GM18520 (cell line): Measurements from ENCODE around the gene STEAP3.

Experiments used
- ATAC-seq: cut with Tn5 transposase; IDR thresholded peaks from one replicate; pipeline ENCODE4 v1.9.1; 2021; ENCODE audit not compliant: unreplicated experiment

STEAP3 gene

DNA sequence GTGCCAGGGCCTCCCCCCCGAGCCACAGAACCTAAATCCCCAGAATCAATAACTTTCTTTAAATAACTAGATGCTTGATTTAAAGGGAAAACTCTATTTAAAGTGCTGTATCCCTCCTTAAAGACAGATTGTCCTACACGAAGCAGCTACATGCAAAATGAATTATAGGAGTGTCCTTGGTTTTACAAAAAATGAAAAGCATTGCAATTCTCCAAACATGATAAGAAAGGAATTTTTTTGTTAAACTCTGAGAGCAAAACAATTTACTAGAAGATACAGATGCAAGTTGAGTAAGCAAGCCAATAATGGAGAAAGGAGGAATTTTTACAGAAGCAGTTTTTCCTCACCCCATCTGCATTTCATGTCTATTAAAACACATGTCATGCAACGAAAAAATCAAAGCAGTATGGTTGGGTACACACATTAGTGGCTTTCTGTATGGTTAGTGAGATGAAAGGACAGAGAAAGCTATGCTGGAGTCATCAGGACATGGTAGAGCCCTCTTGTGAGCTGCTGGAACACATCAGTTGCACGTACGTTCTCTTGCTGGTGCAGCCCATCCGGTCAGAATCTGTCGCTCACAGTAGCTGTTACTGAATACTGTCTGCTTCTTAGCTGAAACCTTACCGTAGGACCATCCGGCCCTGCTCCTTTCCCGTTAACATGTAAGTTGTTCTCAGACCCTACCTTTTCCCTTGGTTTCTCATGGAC is 25.9 kb upstream of the STEAP3 start:
- ATAC-seq = no peak

DNA sequence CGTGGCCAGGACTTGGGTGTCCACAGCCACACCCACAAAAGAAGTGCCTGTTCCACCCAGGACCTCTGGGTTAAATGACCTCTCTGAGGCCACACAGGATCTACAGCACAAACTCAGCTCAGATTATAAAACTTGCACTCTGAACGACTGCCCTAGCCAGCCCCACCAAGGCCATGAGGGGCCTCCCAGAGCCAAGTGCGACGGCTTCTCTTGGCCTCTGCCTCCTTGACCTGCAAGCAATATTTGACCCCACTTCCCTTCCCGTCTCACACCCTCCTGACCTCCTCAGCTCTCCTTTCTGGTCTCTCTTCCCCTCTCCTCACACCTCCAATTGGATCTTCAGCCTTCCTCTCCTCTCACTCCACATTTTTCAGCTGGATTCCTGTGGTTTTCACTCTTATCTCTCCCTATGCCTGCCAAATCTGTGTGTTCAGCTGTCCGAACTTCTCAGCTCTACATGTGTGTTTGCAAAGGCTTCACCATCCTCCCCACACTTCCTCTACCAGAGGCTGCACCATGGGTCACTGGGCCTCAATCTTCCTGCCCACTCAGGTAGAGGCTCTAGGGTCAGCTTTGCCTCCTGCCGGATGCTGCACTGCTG is 25.3 kb upstream of the STEAP3 start:
- no peak for ATAC-seq

DNA sequence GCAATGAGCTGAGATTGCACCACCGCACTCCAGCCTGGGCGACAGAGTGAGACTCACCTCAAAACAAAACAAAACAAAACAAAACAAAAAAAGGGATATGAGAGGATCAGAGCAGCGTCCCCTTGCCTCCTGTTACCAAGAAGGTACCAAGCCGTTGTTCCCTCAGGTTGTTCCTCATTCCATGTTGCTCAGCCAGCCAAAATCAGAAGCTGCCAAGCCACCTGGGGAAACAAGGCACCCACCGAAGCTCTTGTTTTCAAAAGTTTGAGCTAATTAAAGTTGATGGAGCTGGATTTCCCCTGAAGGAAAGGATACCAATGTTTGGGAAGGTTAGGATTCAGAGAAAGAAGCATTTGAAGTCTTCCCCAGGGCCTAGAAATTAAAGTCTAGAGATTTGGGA is 21.8 kb upstream of the STEAP3 start:
- no peak for ATAC-seq

DNA sequence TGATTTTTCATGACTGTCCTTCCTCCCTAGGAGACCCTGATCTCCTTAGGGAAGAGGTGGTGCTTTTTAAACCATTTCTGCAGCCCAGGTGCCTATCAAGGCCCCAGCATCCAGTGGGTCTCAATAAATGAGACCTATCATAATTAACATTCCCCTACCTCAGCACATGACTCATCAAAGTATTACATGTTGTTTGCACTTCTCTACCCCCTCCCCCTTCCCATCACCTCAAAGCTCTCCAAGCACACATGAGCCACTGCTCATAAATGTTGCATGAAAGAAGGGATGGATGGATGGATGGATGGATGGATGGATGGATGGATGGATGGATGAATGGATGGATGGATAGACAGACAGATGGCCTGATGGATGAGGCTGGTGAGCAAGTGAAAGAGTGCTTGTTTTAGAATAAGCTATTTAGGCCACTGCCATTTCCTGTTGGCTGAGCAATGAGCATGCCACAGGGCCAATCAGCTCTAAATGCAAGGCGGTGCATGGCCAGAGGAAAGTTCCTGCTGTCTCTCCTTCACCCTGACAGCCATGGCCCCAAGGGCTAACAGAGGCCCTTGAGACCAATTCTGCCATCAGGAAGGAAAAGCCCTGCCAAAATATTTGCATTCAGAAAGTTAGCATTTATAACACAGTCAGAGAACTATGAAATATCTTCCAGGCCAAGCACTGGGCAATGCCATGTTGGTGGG is 20.9 kb upstream of the STEAP3 start:
- ATAC-seq = no peak

DNA sequence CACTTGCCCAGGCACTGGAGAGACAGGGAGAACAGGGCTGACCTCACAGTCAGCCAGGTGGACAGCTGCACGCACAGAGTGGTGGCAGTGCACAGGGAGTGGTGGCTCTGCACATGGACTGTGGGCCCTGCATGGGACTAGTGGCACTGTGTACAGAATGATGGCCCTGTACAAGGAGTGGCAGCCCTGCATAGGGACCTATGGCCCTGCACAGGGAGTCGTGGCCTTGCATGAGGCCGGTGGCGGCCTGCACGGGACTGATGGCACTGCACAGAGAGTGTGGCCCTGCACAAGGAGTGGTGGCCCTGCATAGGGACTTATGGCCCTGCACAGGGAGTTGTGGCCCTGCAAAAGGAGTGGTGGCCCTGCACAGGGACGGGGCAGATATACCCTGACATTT is 19.1 kb upstream of the STEAP3 start:
- ATAC-seq = no peak

DNA sequence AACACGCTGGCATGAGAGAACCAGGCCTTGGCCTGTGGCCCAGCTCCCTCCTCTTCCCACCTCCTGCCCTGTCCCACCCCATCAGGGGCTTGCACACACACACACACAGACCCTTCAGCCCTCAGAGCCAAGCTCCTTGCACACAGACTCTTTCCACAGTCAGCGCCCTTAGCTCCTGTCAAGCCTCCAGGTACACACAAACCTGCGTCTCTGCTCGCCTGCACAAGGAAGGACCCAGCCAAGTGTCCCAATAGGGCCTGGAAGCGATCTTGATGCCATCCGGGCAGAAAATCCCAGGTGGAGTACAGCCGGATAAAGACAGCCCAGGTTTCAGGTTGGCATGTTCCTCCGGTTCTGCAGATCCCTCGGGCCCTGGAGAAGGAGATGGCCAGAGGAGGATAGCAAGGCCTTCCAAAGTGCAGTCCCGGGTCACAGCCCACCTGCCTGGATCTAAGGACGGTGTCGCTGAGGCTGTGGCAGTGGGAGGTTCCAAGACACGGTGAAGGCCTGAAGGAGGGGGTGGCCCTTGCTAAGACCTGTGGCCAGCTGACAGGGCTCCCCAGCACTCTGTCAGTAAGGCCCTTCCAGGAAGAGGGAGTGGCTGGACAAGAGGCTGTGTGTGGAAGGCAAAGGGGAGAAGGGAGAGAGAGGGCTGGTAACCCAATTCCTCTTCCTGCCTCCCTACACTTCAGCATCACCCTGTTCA is 18.5 kb upstream of the STEAP3 start:
- no peak for ATAC-seq

DNA sequence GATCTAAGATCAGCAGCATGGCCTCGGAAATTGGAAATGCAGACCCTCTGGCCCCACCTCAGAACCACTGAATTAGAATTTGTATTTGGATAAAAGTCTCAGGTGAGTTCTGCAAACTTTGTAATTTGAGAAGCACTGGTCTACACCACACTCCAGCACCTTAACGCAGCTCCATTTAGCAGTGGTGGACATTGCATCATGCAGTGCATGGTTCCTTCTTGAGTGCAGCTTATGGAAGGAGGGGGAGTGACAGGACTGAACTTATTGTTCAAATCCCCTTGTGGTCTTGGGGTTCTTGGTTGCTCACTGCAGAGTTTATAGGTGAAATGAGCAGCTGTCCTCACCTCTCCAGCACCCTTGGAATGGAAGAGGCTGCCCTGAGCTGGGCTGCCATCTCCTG is 17.4 kb upstream of the STEAP3 start:
- ATAC-seq = no peak

DNA sequence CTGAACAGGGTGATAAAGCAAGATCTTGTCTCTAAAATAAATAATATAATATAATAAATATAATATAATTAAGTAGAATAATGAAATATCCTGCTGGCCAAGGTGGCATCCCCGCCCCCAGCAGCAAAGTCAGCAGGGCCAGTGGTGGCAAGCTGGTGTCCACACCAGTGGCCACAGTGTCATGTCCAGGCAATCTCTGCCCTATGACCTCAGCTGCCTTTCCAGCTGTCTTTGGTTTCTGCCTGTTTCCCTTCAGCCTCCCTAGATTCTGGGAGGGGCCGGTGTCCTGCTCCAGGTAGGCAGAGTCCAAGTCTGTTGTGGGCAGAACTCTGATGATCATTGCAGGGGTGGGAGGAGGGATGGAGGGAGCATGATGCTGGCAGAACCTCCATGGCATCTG is 16.2 kb upstream of the STEAP3 start:
- no peak for ATAC-seq

DNA sequence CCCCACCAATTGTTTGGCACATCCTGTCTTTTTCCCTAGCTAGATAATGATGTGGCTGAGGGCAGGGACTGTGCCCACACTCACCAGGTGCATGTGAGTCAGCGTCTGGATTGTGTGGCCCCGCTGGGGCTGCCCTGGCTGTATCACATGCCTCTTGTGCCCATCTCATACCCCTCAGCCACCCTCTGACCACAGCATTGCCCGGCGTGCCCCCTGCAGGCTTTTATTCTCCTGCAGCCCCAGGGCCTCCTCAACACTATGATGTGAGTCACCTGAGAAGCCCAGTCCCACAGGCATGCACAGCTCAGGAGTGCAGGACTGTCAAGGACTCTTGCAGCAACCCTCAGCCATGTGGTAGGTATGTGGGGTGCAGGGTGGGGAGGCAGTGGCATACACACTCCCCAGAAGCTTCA is 14.8 kb upstream of the STEAP3 start:
- no peak for ATAC-seq

DNA sequence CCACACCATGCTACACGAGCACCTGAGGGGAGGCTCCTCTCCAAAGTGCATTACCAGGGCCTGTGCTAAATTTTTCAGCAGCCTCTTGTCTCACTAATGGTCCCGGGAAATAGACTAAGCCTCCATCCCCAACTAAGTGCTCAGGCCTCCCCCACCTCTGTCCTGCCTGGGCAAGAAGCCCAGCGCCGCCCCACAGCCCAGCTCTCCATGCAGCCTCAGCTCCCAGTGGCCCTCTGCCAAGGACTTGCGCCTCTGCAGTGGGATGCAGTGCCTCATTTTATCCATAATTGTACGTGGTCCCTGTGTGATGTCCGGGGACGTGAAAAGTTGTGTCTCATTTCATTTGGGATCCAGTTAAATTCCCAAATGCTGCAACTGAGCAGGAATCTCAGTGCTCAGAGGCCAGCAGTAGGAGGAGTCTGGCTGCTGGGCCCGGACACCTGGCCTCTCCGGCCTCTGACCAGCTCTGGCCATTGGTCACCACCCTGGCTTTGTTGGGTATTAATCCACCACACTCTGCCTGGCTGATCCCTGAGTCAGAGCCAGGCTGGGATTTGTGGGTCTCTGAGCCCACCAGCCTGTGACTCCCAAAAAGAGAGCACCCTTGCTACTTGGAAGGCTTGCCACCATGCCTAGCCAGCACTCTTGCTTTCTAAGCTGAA is 11.4 kb upstream of the STEAP3 start:
- no peak for ATAC-seq

DNA sequence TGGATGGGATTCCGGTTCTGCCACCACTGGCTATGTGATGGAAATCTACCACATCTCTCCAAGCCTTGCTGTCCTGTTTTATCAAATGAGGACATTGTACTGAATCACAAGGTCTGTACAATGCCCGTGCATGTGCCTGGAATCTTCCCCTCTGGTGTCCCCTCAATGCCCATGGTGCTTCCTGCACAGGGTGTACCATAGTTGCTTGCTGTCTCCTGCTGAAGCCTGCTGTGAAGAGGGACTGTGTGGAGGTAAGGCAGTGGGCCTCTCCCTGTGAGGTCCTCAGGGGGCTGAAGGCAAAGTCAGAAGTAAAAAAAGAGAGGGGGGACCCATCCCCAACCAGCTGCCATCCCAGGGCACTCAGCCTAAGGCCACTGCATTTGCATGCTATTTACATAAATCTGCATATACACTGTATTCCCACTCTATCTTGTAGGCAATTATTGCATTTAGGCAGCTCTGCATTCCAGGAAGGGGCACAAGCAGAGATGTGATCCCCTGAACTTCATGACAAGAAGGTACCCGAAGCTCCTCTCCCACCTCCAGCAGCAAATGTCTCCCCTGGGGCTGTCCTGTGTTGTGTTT is 9.1 kb upstream of the STEAP3 start:
- ATAC-seq = no peak

DNA sequence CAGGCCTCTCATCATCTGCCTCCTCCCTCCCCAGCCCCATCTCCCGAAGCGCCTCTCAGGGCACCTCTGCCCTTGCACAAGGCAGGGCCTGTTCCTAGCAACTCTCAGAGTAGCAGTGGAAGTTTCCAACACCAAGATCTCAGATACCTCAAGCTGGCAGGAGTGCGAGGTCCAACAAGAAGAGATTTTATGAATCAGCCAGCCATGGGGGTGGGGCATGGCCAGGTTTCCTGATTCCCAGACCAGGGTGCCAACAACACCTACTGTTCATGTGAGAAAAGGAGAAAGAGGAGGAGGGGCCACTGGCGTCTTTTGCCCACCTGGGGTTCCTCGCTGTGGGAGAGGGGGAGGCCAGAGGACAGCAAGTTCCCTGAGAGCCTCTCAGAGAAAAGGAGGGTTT is 6.6 kb upstream of the STEAP3 start:
- no peak for ATAC-seq

DNA sequence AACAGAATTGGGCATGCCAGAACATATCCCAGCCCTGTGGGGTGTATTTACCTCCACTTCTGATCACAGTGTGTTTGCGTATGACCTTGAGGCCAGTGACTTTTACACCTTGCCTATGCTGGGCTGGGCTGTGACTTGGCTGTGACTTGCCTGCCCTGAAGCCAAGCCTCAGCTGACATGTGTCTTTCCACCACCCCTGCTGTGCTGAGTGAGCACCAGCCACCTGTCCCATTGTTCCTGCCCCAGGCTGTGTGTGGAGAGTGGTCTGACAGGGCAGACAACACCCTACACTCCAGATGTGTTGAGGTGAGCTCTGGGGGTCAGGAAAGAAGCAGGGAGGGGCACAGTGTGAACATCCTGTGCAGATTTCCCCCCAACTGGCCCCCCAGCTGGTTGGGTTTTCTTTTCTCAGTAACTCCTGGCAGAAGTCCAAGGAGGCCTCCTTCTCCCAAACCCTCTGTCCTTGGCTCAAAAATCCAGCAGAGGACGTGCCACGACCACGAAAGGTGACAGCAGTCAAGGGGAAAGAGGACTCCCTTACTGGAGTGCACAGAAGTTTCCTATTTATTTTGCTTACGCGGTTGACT is 5.1 kb upstream of the STEAP3 start:
- ATAC-seq = no peak

DNA sequence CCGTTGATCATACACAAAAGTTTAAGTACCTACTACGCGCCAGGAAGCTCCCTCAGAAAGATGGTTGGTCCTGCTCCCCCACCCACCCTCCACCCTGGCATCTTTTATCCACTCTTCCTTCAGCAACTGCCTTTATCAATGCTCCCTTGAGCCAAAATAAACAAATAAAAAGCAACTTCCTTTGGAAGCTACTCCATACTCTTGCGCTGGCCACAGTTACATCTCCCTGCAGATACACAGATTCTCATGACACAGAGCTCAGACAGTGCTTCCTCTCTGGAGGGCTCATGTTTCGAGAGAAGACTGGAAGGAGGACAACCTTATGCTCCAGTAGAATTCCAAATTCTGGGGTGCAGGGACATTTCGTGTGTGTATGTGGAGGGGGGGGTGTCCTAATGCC is 3.8 kb upstream of the STEAP3 start:
- no peak for ATAC-seq

DNA sequence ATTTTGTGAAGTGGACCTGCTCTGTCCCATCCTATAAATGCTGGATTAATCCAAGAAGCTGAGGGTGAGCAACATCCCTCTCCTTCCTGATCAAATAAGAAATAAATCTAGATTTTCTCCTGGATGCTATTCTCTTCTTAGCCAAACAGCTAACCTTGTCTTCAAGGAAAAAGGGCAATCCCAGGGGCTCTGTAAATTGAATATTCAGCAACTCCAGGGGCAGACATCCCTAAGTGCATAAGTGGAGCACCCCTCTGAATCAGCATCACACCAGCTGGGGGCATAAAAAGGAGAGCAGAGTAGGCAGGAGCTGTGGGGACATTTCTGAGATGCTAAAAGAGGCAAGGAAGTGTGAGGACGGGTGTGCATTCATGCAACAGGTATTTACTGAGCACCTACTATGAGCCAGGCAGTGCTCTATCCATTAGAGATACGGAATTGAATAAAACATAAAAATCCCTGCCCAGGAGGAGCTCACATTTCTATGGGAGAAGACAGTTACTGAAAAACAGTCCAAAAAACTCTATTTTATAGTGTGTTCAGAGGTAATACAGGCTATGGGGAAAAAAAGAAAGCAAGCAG is 2.8 kb upstream of the STEAP3 start:
- no peak for ATAC-seq

DNA sequence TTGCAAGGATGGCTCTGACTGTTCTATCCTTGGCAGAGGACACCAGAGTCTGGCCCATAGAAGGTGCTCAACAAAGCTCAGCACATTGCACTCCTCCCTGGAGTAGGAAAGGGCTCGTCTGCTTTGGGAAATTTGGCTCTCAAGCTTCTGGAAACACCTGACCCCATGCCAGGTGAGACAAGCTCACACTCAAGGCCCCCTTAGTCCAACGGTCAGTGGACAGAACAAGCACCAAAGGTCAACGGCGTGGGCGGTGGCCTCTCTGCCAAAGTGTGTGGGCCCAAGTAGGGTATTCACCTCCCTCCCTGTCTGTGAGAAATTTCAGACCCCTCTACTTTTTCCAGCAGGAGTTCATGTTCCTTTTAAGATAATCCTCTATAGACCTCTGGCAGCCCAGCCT is 2.0 kb upstream of the STEAP3 start:
- no peak for ATAC-seq

DNA sequence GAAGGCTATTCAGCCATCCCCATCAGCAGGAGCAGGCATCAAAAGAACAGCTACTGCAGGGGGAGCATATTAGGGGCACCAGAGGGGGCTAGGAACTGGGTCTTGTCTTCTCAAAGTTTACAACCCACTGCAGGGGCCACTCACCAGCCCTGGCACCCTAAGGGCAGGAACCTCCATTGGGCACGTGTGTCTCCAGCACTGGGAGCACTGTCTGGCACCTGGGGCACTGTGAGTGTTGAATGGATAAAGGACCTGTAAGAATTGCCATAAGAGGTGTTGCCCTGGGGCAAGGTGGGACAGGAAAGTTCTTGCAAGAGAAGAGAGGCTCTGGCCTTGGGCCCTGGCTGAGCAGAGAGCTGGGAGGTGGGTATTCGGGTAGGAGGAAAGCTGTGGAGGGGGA is 1.4 kb upstream of the STEAP3 start:
- no peak for ATAC-seq

DNA sequence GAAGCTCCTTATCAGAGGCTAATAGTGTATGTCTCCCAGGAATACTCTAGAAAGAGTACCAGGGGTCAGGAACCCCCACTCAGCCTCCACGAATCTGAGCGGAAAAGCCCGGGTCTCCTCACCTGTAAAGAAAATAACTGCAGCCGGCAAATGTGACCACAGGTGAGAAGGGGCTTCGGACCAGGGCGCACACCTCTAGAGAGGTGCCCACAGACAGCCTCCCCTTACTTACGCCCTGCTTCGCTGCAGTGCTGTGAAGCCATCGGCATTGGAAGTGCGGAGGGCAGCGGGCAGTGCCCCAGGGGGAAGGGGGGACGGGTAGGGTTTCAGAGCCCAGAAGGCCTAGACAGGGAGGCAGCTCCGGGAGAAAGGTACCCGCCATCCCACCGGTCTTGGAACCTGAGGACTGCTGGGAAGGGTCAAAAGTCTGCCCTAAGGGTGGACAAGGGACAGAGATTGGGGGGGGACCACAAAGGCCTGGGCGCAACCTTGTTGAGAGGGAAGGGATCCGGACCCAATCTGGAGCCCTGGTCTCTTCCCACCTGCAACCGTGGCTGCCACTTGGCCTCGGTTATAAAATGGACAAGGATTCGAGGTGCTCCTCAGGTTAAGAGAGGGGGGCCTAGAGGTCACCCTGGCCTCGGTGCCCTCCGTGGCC is 642 bp upstream of the STEAP3 start:
- no peak for ATAC-seq

DNA sequence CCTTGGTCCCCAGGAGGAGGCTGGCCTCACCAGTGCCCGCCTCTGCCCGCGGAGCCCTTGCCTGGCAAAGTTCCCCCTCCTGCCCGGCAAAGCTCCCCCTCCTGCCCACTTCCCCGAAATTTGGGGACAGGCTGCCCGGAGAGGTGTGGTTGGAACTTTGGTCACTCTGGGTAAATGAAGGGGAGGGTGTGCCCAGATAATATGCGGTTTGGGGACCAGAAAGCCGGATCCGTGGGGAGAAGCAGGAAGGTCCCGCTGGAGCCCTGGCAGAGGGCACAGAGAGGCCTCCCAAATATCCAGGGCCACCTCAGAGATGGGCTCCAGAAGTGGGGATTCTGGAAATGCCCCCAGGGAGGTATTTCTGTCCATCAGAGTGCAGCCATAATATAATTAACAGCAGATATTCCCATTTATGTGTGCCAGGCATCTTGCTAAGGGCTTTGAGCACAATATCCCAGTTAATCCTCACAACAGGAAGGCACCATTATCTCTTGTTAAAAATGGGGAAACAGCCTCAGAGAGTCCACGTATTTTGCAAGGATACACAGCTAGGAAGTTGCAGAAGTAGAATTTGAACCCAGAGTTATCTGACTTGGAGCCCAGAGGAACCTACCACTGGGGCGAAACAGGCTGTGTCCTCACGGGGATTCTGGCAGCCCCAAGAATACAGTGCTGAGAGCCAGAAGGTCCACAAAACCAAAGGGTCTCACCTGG is 914 bp downstream of the STEAP3 start:
- ATAC-seq = no peak
